GM12878 (cell line): ENCODE measurements around the gene RARA. TPM values are rescaled to one million over a fixed set of nuclear protein-coding genes. Genes with fewer than 3 reads are reported as not detected.

Source experiments
- ATF7 ChIP-seq: fragments of 450-650 bp; IDR thresholded peaks from 2 replicates; pipeline ENCODE4 v1.6.1; 2016; ENCODE audit warnings: low read depth, mild to moderate bottlenecking
- CBFB ChIP-seq: IDR thresholded peaks from 2 replicates; pipeline ENCODE4 v1.6.1; 2016; ENCODE audit warnings: antibody characterized with exemption, low read depth
- CBX5 ChIP-seq: sonication (generic); IDR thresholded peaks from 2 replicates; pipeline ENCODE4 v1.6.1; 2016; ENCODE audit warnings: low read depth, moderate library complexity, mild to moderate bottlenecking, inconsistent platforms
- EED ChIP-seq: sonication (generic); IDR thresholded peaks from 2 replicates; pipeline ENCODE4 v1.6.1; 2016; ENCODE audit warnings: antibody characterized with exemption, low read depth
- NBN ChIP-seq: fragments of 450-650 bp; IDR thresholded peaks from 2 replicates; pipeline ENCODE4 v1.6.1; 2016
- SRF ChIP-seq, 2 experiments: IDR thresholded peaks; 2 replicates each; pipeline ENCODE4 v1.6.1; 2011; ENCODE audit warnings: low read depth in 2 of 2, low read length in 2 of 2, mild to moderate bottlenecking in 1 of 2, moderate library complexity in 1 of 2
- ZNF622 ChIP-seq: fragments of 450-650 bp; IDR thresholded peaks from 2 replicates; pipeline ENCODE4 v1.6.1; 2017; ENCODE audit warnings: mild to moderate bottlenecking, inconsistent platforms
- ZSCAN29 ChIP-seq: fragments of 450-650 bp; IDR thresholded peaks from 2 replicates; pipeline ENCODE4 v1.6.1; 2017; ENCODE audit warnings: mild to moderate bottlenecking, moderate library complexity
- polyA plus RNA-seq, 11 experiments: library from polyadenylated mRNA; depleted of rRNA in 4 of 11; unstranded in 6 of 11; stranded (reverse) in 5 of 11; fragments of >200 nt; fragmentation: Nextera tagmentation in 4 of 11; fragmentation: Illumina TruSeq in 1 of 11; extraction: Ambion mirVana in 4 of 11; extraction: Trizol in 1 of 11; gene quantifications; 1 replicate in 1 of 11; 2 replicates in 10 of 11; pipeline versions ENCODE4 v1.2.1 to v1.2.3, GENCODE V29; 2011 to 2016; ENCODE audit warnings: inconsistent platforms in 2 of 11, missing spikeins in 2 of 11, low read depth in 1 of 11
- total RNA-seq, 4 experiments: library from RNA; depleted of rRNA in 3 of 4; stranded (reverse); fragments of >200 nt in 3 of 4; fragmentation: Illumina TruSeq in 1 of 4; extraction: Trizol in 1 of 4; gene quantifications; 2 replicates each; pipeline versions ENCODE4 v1.2.1 to v1.2.3, GENCODE V29; 2013 to 2021
- TF ChIP-seq, protein P1 (sequence below): fragments of 450-650 bp; IDR thresholded peaks from 2 replicates; pipeline ENCODE4 v1.6.1; 2017; ENCODE audit warnings: mild to moderate bottlenecking, moderate library complexity
- TF ChIP-seq, protein P2 (sequence below): IDR thresholded peaks from 2 replicates; pipeline ENCODE4 v1.6.1; 2011; ENCODE audit warnings: low read depth, low read length, improper control_type of control experiment, borderline replicate concordance
- TF ChIP-seq, protein P3 (sequence below): fragments of 450-650 bp; formaldehyde crosslinking; IDR thresholded peaks from 2 replicates; pipeline ENCODE4 v1.5.0; 2022; ENCODE audit warnings: mild to moderate bottlenecking, missing genetic modification characterization

Gene RARA
- total and polyA plus RNA-seq, 10 of the 15 experiments (the other 5 are each of a cell fraction or from before 2014, with no cell fraction given), result 0.13 to 33.6 (median 13.6) TPM

DNA sequence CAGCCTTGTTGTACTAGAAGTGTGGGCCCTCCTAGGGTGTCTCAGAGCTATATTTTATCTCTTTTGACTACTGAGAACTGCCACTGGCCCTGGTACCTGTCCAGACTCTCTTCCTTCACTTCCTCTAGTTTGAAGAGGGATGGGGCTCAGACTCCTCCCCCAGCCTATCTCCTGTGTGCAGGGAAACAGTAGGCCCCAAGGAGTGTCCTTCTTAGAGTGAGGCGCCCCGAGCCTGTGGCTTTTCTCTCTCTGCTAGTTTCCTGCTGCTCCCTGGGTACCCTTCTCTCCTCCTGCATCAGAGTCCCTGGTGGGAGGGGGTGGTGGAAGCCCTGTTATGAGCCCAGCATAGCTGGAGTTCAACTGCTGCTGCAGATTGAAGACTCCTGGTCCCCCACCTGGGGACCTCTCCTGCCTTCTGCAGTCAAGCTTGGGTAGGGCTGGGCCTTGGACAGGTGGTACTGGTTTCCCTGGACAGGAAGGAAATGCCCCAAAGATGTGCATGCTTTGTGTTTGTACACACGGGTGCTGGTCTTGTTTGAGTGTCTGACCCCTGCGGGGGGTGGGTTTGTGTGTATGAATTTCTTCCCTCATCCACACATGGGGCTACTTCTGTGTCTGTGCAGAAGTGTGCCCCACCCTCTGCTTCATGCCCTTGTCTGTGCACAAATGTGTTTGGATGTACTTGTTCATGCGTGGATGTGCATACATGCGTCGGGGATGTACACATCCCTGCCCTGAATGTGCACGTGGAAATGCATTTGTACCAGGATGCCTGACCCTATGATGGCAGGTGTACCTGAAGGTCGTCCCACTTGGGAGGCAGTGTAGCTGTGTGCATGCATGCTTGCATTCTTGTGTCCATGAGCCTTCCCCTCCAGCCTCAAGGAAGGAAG lies 6.9 kb downstream of the RARA start (continued):
- TF ChIP-seq, protein P1, sequence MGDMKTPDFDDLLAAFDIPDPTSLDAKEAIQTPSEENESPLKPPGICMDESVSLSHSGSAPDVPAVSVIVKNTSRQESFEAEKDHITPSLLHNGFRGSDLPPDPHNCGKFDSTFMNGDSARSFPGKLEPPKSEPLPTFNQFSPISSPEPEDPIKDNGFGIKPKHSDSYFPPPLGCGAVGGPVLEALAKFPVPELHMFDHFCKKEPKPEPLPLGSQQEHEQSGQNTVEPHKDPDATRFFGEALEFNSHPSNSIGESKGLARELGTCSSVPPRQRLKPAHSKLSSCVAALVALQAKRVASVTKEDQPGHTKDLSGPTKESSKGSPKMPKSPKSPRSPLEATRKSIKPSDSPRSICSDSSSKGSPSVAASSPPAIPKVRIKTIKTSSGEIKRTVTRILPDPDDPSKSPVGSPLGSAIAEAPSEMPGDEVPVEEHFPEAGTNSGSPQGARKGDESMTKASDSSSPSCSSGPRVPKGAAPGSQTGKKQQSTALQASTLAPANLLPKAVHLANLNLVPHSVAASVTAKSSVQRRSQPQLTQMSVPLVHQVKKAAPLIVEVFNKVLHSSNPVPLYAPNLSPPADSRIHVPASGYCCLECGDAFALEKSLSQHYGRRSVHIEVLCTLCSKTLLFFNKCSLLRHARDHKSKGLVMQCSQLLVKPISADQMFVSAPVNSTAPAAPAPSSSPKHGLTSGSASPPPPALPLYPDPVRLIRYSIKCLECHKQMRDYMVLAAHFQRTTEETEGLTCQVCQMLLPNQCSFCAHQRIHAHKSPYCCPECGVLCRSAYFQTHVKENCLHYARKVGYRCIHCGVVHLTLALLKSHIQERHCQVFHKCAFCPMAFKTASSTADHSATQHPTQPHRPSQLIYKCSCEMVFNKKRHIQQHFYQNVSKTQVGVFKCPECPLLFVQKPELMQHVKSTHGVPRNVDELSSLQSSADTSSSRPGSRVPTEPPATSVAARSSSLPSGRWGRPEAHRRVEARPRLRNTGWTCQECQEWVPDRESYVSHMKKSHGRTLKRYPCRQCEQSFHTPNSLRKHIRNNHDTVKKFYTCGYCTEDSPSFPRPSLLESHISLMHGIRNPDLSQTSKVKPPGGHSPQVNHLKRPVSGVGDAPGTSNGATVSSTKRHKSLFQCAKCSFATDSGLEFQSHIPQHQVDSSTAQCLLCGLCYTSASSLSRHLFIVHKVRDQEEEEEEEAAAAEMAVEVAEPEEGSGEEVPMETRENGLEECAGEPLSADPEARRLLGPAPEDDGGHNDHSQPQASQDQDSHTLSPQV, result no peak
- TF ChIP-seq ATF7 (no peak), NBN (no peak), ZSCAN29 (no peak), CBX5 (no peak), SRF (IDR thresholded peaks at IDR 0.05; ENCODE audit: low read depth in 2 of 2, low read length in 2 of 2) (no peak), ZNF622 (no peak), CBFB (no peak), EED (no peak)
- TF ChIP-seq, protein P2, sequence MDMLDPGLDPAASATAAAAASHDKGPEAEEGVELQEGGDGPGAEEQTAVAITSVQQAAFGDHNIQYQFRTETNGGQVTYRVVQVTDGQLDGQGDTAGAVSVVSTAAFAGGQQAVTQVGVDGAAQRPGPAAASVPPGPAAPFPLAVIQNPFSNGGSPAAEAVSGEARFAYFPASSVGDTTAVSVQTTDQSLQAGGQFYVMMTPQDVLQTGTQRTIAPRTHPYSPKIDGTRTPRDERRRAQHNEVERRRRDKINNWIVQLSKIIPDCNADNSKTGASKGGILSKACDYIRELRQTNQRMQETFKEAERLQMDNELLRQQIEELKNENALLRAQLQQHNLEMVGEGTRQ, result no peak
- TF ChIP-seq, protein P3, sequence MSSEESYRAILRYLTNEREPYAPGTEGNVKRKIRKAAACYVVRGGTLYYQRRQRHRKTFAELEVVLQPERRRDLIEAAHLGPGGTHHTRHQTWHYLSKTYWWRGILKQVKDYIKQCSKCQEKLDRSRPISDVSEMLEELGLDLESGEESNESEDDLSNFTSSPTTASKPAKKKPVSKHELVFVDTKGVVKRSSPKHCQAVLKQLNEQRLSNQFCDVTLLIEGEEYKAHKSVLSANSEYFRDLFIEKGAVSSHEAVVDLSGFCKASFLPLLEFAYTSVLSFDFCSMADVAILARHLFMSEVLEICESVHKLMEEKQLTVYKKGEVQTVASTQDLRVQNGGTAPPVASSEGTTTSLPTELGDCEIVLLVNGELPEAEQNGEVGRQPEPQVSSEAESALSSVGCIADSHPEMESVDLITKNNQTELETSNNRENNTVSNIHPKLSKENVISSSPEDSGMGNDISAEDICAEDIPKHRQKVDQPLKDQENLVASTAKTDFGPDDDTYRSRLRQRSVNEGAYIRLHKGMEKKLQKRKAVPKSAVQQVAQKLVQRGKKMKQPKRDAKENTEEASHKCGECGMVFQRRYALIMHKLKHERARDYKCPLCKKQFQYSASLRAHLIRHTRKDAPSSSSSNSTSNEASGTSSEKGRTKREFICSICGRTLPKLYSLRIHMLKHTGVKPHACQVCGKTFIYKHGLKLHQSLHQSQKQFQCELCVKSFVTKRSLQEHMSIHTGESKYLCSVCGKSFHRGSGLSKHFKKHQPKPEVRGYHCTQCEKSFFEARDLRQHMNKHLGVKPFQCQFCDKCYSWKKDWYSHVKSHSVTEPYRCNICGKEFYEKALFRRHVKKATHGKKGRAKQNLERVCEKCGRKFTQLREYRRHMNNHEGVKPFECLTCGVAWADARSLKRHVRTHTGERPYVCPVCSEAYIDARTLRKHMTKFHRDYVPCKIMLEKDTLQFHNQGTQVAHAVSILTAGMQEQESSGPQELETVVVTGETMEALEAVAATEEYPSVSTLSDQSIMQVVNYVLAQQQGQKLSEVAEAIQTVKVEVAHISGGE (CRISPR knock-in tag), result no peak
